AG09309 (cell line): ENCODE results near the gene SMIM22.

ENCODE experiments used
- DNase-seq: peaks from one replicate; pipeline ENCODE4 v3.0.0-alpha.2; 2010; ENCODE audit warnings: low read depth
- H3K4me3 ChIP-seq: 2 replicates; pipeline ENCODE4 v1.5.1; 2011; ENCODE audit warnings: mild to moderate bottlenecking, low read depth, low read length, moderate library complexity; ENCODE audit not compliant: control insufficient read depth
- CTCF ChIP-seq: IDR thresholded peaks from 2 replicates; pipeline ENCODE4 v1.5.1; 2011; ENCODE audit warnings: mild to moderate bottlenecking, low read depth, low read length, inconsistent platforms; ENCODE audit not compliant: insufficient read depth, control insufficient read depth; ENCODE audit errors: missing control alignments

The SMIM22 gene

GRCh38 chr16:4803898-4804762 lies 9.0 kb downstream of the SMIM22 start:
- no peak for TF ChIP-seq CTCF
- DNase-seq, result no peak
- H3K4me3 ChIP-seq, result no peak overlapping the region

GRCh38 chr16:4805231-4805630 lies 10.1 kb downstream of the SMIM22 start:
- TF ChIP-seq CTCF, result no peak
- H3K4me3 ChIP-seq, result no peak overlapping the region
- no peak for DNase-seq

- H3K4me3 ChIP-seq, result no peak overlapping the region
- DNase-seq, result no peak
- no peak for TF ChIP-seq CTCF
Measured at GRCh38 chr16:4806280-4806679, 11.1 kb downstream of the SMIM22 start.

GRCh38 chr16:4811242-4811641 lies 16.1 kb downstream of the SMIM22 start:
- TF ChIP-seq CTCF, result no peak
- no peak overlapping the region for H3K4me3 ChIP-seq
- no peak for DNase-seq

- H3K4me3 ChIP-seq, result no peak overlapping the region
- DNase-seq, result no peak
- no peak for TF ChIP-seq CTCF
Measured at GRCh38 chr16:4811773-4812172, 16.6 kb downstream of the SMIM22 start.

- TF ChIP-seq CTCF, result no peak
- DNase-seq, result no peak
Measured at GRCh38 chr16:4813251-4814003, 18.3 kb downstream of the SMIM22 start.

More at GRCh38 chr16:4813251-4814003, 18.3 kb downstream of the SMIM22 start:
- no peak overlapping the region for H3K4me3 ChIP-seq
